Keratinocyte (primary cell): ENCODE results near the gene KCNN3. TPM values are rescaled to one million over a fixed set of nuclear protein-coding genes. Genes with fewer than 3 reads are reported as not detected.

Experiments
- DNase-seq: peaks from one replicate; pipeline ENCODE4 v3.0.0-alpha.2; 2011; ENCODE audit warnings: low read depth, missing footprints, low spot score
- FAIRE-seq: peaks from 2 replicates; lab custom pipeline; 2011; peaks lifted over from hg19 to GRCh38; lab: Jason Lieb, UNC
- H2AFZ ChIP-seq: 2 replicates; pipeline ENCODE4 v1.6.0; 2012; ENCODE audit warnings: low read length, control low read depth, inconsistent platforms; ENCODE audit not compliant: control insufficient read depth
- H3K27ac ChIP-seq: 2 replicates; pipeline ENCODE4 v1.5.1; 2011; ENCODE audit warnings: low read length; ENCODE audit not compliant: control insufficient read depth, insufficient read depth
- H3K27me3 ChIP-seq: 3 replicates; pipeline ENCODE4 v1.6.0; 2011; ENCODE audit warnings: low read length; ENCODE audit not compliant: control insufficient read depth, insufficient read depth; ENCODE audit errors: extremely low read depth
- H3K36me3 ChIP-seq, 2 experiments: 2 replicates in 1 of 2; 3 replicates in 1 of 2; pipeline ENCODE4 v1.5.1; 2011; ENCODE audit warnings: low read length in 2 of 2, mild to moderate bottlenecking in 1 of 2; ENCODE audit not compliant: control insufficient read depth in 2 of 2, insufficient read depth in 2 of 2; ENCODE audit errors: extremely low read depth in 1 of 2
- H3K4me1 ChIP-seq: 3 replicates; pipeline ENCODE4 v1.5.1; 2011; ENCODE audit warnings: low read length; ENCODE audit not compliant: control insufficient read depth, insufficient read depth; ENCODE audit errors: extremely low read depth
- H3K4me2 ChIP-seq: 3 replicates; pipeline ENCODE4 v1.6.0; 2011; ENCODE audit warnings: low read depth, low read length; ENCODE audit not compliant: control insufficient read depth, insufficient read depth; ENCODE audit errors: extremely low read depth
- H3K4me3 ChIP-seq, 3 experiments: fragments of 200-600 bp in 1 of 3; sonication (generic) in 1 of 3; 2 replicates in 2 of 3; 3 replicates in 1 of 3; pipeline ENCODE4 v1.5.1; 2011 to 2016; ENCODE audit warnings: low read length in 3 of 3, mild to moderate bottlenecking in 3 of 3, control low read depth in 2 of 3, inconsistent platforms in 1 of 3, low read depth in 1 of 3, mixed read lengths in 1 of 3, mixed run types in 1 of 3, moderate library complexity in 1 of 3; ENCODE audit not compliant: control insufficient read depth in 2 of 3, insufficient read depth in 2 of 3; ENCODE audit errors: extremely low read depth in 1 of 3
- H3K79me2 ChIP-seq: 2 replicates; pipeline ENCODE4 v1.6.0; 2012; ENCODE audit warnings: low read length; ENCODE audit not compliant: control insufficient read depth, insufficient read depth
- H3K9ac ChIP-seq: 3 replicates; pipeline ENCODE4 v1.6.0; 2011; ENCODE audit warnings: low read length; ENCODE audit not compliant: control insufficient read depth, insufficient read depth; ENCODE audit errors: extremely low read depth
- H3K9me1 ChIP-seq: 3 replicates; pipeline ENCODE4 v1.6.0; 2011; ENCODE audit warnings: low read length; ENCODE audit not compliant: control insufficient read depth, insufficient read depth; ENCODE audit errors: extremely low read depth
- H3K9me3 ChIP-seq: 2 replicates; pipeline ENCODE4 v1.5.1; 2012; ENCODE audit warnings: low read depth, low read length; ENCODE audit not compliant: control insufficient read depth
- H4K20me1 ChIP-seq: 3 replicates; pipeline ENCODE4 v1.6.0; 2011; ENCODE audit warnings: low read length; ENCODE audit not compliant: control insufficient read depth, insufficient read depth; ENCODE audit errors: extremely low read depth
- CTCF ChIP-seq, 3 experiments: IDR thresholded peaks in 1 of 3; conservative IDR thresholded peaks in 1 of 3; optimal IDR thresholded peaks in 1 of 3; 2 replicates in 2 of 3; 3 replicates in 1 of 3; pipeline versions ENCODE3 to v1.5.1; 2011; ENCODE audit warnings: low read length in 3 of 3, mild to moderate bottlenecking in 3 of 3, moderate library complexity in 2 of 3, control low read depth in 1 of 3, inconsistent platforms in 1 of 3; ENCODE audit not compliant: insufficient read depth in 2 of 3; ENCODE audit errors: extremely low read depth in 1 of 3
- EZH2 ChIP-seq: IDR thresholded peaks from one replicate; pipeline ENCODE4 v1.6.1; 2012; ENCODE audit warnings: inconsistent platforms, mild to moderate bottlenecking, low read length, moderate library complexity
- dilution Hi-C: fragments of 300-500 bp; cut with MboI; formaldehyde crosslinking; loops from one replicate; pipeline ENCODE4 v1.7.0; 2020; ENCODE audit warnings: low sequenced_read_pairs; ENCODE audit not compliant: extremely low pct_ligation_motif_present
- polyA plus RNA-seq, 5 experiments: library from polyadenylated mRNA; depleted of rRNA in 3 of 5; stranded (reverse) in 3 of 5; stranded (forward) in 1 of 5; unstranded in 1 of 5; fragments of >200 nt; gene quantifications; 1 replicate in 1 of 5; 2 replicates in 3 of 5; 3 replicates in 1 of 5; pipeline versions ENCODE4 v1.2.1 to v1.2.3, GENCODE V29; 2011 to 2012; ENCODE audit warnings: missing spikeins in 2 of 5, low read depth in 1 of 5, low replicate concordance in 1 of 5

The KCNN3 gene
- polyA plus RNA-seq, 1 donor (not counting 4 experiments of a cell fraction or from before 2014, with no cell fraction given), result 0.05 TPM

DNA sequence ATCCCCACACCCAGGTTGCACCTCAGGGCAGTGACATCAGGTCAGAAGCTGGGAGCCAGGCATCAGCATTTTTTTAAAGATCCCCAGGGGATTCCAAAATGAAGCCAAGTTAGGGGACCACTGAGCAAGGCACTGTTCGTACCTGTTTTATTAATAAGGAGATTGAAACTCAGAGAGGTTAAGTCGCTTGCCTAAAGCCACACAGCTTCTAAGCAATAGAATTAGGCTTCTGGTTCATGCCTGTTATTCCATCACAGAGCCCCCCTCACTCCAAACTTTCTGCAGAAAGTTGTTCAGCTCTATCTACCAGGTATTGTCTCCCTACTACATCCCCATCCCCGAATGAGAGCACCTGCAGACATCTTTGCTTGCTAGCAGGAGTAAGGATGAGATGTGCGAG, 28.7 kb downstream of the KCNN3 start:
- H2AFZ ChIP-seq, result no peak overlapping the region

DNA sequence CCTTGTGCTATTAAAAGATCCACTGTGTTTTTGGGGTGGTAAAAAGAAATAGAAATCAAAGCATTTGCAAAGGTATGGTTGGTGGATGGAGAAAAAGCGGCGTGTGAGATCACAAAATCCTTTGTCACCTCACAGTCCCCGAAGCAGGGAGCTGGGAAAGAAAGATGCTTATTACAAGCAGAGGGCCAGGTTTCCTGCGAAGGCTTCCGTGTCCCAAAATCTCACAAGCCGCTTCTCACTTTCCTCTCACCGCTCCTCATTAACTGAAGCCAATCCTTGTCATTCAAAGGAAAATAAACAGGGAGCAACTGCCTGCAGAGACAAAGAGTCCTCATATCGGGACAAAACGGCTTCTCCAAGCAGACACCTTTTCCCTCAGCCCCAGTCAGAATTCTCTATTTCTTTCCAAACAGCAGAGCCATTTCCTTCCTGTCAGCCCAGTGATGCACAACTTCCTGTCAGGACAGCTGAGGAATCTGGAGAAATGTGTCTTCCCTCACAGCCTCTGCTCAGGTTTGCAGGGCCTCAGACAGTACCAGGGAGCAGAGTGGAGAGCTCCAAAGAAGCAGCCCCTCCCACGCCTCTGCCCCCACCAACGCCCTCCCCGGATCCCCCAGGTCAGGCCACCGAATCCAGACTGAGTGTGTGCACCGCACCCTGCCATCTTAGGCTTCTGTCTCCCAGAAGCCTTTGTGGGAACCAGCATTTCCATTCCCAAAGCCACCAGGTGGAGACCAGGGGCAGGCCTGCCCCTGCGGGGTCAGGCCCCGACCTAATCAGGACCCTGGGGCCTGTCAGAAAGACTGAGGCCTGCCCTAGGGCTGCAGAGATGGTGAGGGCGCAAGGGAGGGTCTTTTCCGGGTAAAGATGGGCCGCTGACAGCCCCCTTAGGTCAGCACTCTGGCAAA, 29.6 kb downstream of the KCNN3 start:
- H3K4me1 ChIP-seq, result no peaks in the 10 kb centered on the region
- no peaks in the 10 kb centered on the region for H3K36me3 ChIP-seq
- no peak overlapping the region for H3K4me3 ChIP-seq
- dilution Hi-C loops, result no loop called here
- FAIRE-seq (no peak), DNase-seq (no peak)
- no peaks in the 10 kb centered on the region for H3K9me1 ChIP-seq
- no peaks in the 10 kb centered on the region for H3K9me3 ChIP-seq
- peaks cover 42% of the 10 kb centered on the region for H3K27me3 ChIP-seq
- no peak for TF ChIP-seq CTCF (optimal IDR thresholded peaks at IDR 0.05 in 1 of 3, IDR thresholded peaks at IDR 0.05 in 1 of 3, conservative IDR thresholded peaks at IDR 0.05 in 1 of 3; ENCODE audit: extremely low read depth in 1 of 3, insufficient read depth in 2 of 3, low read length in 3 of 3)
- TF ChIP-seq EZH2, result no peak
- no peak overlapping the region for H3K27ac ChIP-seq
- no peak overlapping the region for H3K4me2 ChIP-seq
- no peaks in the 10 kb centered on the region for H3K79me2 ChIP-seq
- H2AFZ ChIP-seq, result no peak overlapping the region
- H3K9ac ChIP-seq, result no peak overlapping the region
- no peaks in the 10 kb centered on the region for H4K20me1 ChIP-seq

More for the DNA sequence above, 28.7 kb downstream of the KCNN3 start:
- no peak for FAIRE-seq
- TF ChIP-seq EZH2, result no peak
- TF ChIP-seq CTCF (optimal IDR thresholded peaks at IDR 0.05 in 1 of 3, IDR thresholded peaks at IDR 0.05 in 1 of 3, conservative IDR thresholded peaks at IDR 0.05 in 1 of 3; ENCODE audit: extremely low read depth in 1 of 3, insufficient read depth in 2 of 3, low read length in 3 of 3), result no peak
- Histone ChIP-seq H3K79me2 (no peaks in the 10 kb centered on the region), H3K27me3 (peaks cover 41% of the 10 kb centered on the region), H3K9ac (no peak overlapping the region), H3K4me2 (no peak overlapping the region), H4K20me1 (no peaks in the 10 kb centered on the region), H3K9me3 (no peaks in the 10 kb centered on the region), H3K9me1 (no peaks in the 10 kb centered on the region), H3K27ac (no peak overlapping the region), H3K36me3 (no peaks in the 10 kb centered on the region), H3K4me3 (no peak overlapping the region), H3K4me1 (no peaks in the 10 kb centered on the region)
- dilution Hi-C loops, result no loop called here
- DNase-seq, result no peak
